Measurements from ENCODE around the gene BTBD9. TPM values are rescaled to one million over a fixed set of nuclear protein-coding genes. Genes with fewer than 3 reads are reported as not detected.
A peak's percentile ranks its signal among the peaks of the same experiment; 100 is the strongest.

Gene BTBD9
- total RNA-seq, 1 experiment from 2014 or later: 8.9 TPM

DNA sequence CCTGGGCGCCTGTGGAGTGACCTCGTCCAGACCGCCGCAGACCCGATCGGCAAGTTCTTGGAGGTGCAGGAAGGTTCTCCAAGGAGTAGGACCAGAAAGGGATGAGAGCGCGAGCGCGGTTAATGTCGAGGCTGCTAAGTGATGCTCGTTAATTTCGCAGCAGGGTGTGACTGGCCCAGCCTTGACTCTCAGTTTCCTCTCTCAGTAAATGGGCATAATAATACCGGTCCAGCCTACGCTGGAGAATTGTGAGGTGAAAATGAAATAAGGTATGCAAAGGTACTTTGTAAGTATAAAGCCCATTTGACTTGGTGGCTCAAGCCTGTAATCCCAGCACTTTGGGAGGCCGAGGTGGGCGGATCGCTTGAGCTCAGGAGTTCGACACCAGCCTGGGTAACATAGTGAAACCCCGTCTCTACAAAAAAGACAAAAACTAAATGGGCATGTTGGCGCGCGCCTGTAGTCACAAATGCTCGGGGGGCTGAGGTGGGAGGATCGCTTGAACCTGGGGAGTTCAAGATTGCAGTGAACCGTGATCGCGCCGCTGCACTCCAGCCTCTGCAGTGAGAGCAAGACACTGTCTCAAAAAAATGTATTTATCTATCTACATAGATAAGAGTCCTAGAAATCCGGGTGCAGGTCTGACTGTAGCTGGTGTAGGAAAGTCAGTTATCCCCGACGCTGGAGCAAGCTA lies 634 bp upstream of the BTBD9 start:
- no peak overlapping the region for H3T11ph ChIP-seq (ENCODE audit: low read length)
- H2BK120ac ChIP-seq (ENCODE audit: low read depth, low read length, poor library complexity, severe bottlenecking): no peak overlapping the region
- H3K79me1 ChIP-seq (ENCODE audit: insufficient read depth, low read depth, low read length, poor library complexity, severe bottlenecking): no peaks in the 10 kb centered on the region
- no peak overlapping the region for H3K23ac ChIP-seq (ENCODE audit: insufficient read length, low read depth, low read length)
- no peak overlapping the region for H2AFZ ChIP-seq (ENCODE audit: low read length)
- H3K56ac ChIP-seq (ENCODE audit: insufficient read length, low read depth, low read length): no peak overlapping the region
- no peak overlapping the region for H4K91ac ChIP-seq (ENCODE audit: insufficient read length, low read depth, low read length)
- no peaks in the 10 kb centered on the region; the same call in 1 of the 2 replicates for H3K27me3 ChIP-seq (ENCODE audit: insufficient read depth, low read length)
- Mint-ChIP-seq H3K27ac (peak overlapping the region in 2 of 3 experiments; percentile 77 to 92; a peak in 4 of 7 replicates), H3K36me3 (ENCODE audit: insufficient read depth in 1 of 3, low read depth in 3 of 3) (no peaks in the 10 kb centered on the region), H3K9me3 (no peaks in the 10 kb centered on the region), H3K4me3 (peak overlapping the region; percentile 87 to 89), H3K27me3 (ENCODE audit: low read depth) (peaks cover 5% of the 10 kb centered on the region), H3K4me1 (peaks cover 12% of the 10 kb centered on the region in 2 experiments)
- H4K20me1 ChIP-seq (ENCODE audit: control insufficient read depth, insufficient read depth, insufficient read length): no peaks in the 10 kb centered on the region
- no peaks in the 10 kb centered on the region; the same call in 1 of the 2 replicates for H3K4me1 ChIP-seq (ENCODE audit: insufficient read depth, low read length)
- no peaks in the 10 kb centered on the region for H3K23me2 ChIP-seq (ENCODE audit: insufficient read length, low read depth, low read length, poor library complexity, severe bottlenecking)
- peak overlapping the region; percentile 53 for H3K4me2 ChIP-seq (ENCODE audit: insufficient read depth, insufficient read length, low read length)
- peak overlapping the region; percentile 0 for H3K18ac ChIP-seq (ENCODE audit: insufficient read length, low read depth, low read length)
- no peak overlapping the region; the same call in 1 of the 2 replicates for H3K14ac ChIP-seq (ENCODE audit: insufficient read depth, low read length)
- no peak overlapping the region for H3K4ac ChIP-seq (ENCODE audit: low read depth, low read length)
- no peak overlapping the region for H2AK5ac ChIP-seq (ENCODE audit: insufficient read length, low read length)
- TF ChIP-seq CTCF (conservative IDR thresholded peaks at IDR 0.05): no peak
- H4K8ac ChIP-seq (replicated peaks; ENCODE audit: insufficient read length, low read depth, low read length): no peak overlapping the region
- H2BK12ac ChIP-seq (ENCODE audit: insufficient read length, low read depth, low read length): no peak overlapping the region
- H3K79me2 ChIP-seq (ENCODE audit: insufficient read depth, low read length): no peaks in the 10 kb centered on the region; the same call in 1 of the 2 replicates
- no peak overlapping the region for H2BK15ac ChIP-seq (ENCODE audit: low read depth, low read length)
- H3K27ac ChIP-seq (ENCODE audit: insufficient read length, low read depth, low read length): no peak overlapping the region
- DNase-seq: no peak
- WGBS (ENCODE audit: extremely low coverage, insufficient read length, low lambda C conversion rate): no CpG with 5 or more reads among the region's 32 CpGs
- no peak overlapping the region for H2BK5ac ChIP-seq (ENCODE audit: insufficient read length, low read length)
- H4K5ac ChIP-seq (ENCODE audit: insufficient read length, low read depth, low read length): no peak overlapping the region
- H3K9me3 ChIP-seq (ENCODE audit: control insufficient read depth, low read depth, low read length): no peaks in the 10 kb centered on the region
- H2BK20ac ChIP-seq (ENCODE audit: low read depth, low read length, poor library complexity, severe bottlenecking): no peak overlapping the region
- H3K9ac ChIP-seq (ENCODE audit: extremely low read depth, insufficient read length, low read length): peak overlapping the region; percentile 1

Data from H9 (cell line).